ENCODE results near the gene DRD4.

DRD4 gene

GRCh38 chr11:623349-623869, 13.7 kb upstream of the DRD4 start:
- DNase-seq, result no peak

GRCh38 chr11:623999-624704, 12.9 kb upstream of the DRD4 start:
- no peak for DNase-seq

GRCh38 chr11:624705-625635, 12.1 kb upstream of the DRD4 start, which contains the start of gene CDHR5:
Gene CDHR5 (minus strand): TSS chr11:624955. CDS start chr11:624902, 53 bp downstream.
- no peak for DNase-seq

GRCh38 chr11:625636-626268, 11.3 kb upstream of the DRD4 start:
- no peak for DNase-seq

- DNase-seq, result no peak
Measured at GRCh38 chr11:626475-627307, 10.4 kb upstream of the DRD4 start, which contains the start of gene SCT. Gene SCT (minus strand): TSS chr11:627181. CDS start chr11:627143, 38 bp downstream.

GRCh38 chr11:627308-627576, 9.8 kb upstream of the DRD4 start:
- DNase-seq, result no peak

- DNase-seq, result no peak
Measured at GRCh38 chr11:628056-628455, 9.0 kb upstream of the DRD4 start.

- DNase-seq, result no peak
Measured at GRCh38 chr11:629237-629583, 7.9 kb upstream of the DRD4 start.

GRCh38 chr11:630871-631270, 6.2 kb upstream of the DRD4 start:
- no peak for DNase-seq

- DNase-seq, result no peak
Measured at GRCh38 chr11:635945-636510, 1.0 kb upstream of the DRD4 start.

GRCh38 chr11:637333-637592, 194 bp downstream of the DRD4 start:
- DNase-seq, result no peak

GRCh38 chr11:637593-638521, 788 bp downstream of the DRD4 start:
- no peak for DNase-seq

- no peak for DNase-seq
Measured at GRCh38 chr11:638631-639331, 1.7 kb downstream of the DRD4 start.

- DNase-seq, result no peak
Measured at GRCh38 chr11:639332-639955, 2.4 kb downstream of the DRD4 start.

GRCh38 chr11:640021-640706, 3.1 kb downstream of the DRD4 start:
- DNase-seq, result no peak

- DNase-seq, result no peak
Measured at GRCh38 chr11:641806-642370, 4.8 kb downstream of the DRD4 start.

- no peak for DNase-seq
Measured at GRCh38 chr11:643366-643765, 6.3 kb downstream of the DRD4 start.

- no peak for DNase-seq
Measured at GRCh38 chr11:643849-644738, 7.0 kb downstream of the DRD4 start.

All from C1 segment of cervical spinal cord (tissue), 14 donors.